GM18520 (cell line): Measurements from ENCODE around the gene NANOGP8.
"Not testable (repeated sequence)": the region's sequence is repeated elsewhere in the genome, so short reads cannot be mapped to it uniquely, and the experiment has no call there.

Experiments
- ATAC-seq: cut with Tn5 transposase; IDR thresholded peaks from one replicate; pipeline ENCODE4 v1.9.1; 2021; ENCODE audit not compliant: unreplicated experiment

NANOGP8 gene

GRCh38 chr15:35095941-35096340 lies 10.8 kb upstream of the NANOGP8 start:
- no peak for ATAC-seq

- no peak for ATAC-seq
Observed at GRCh38 chr15:35092846-35093245, 7.8 kb upstream of the NANOGP8 start.

GRCh38 chr15:35092311-35092710 lies 7.2 kb upstream of the NANOGP8 start:
- no peak for ATAC-seq

- ATAC-seq = no peak
Observed at GRCh38 chr15:35090104-35090807, 5.2 kb upstream of the NANOGP8 start.

GRCh38 chr15:35089551-35089950 lies 4.5 kb upstream of the NANOGP8 start:
- ATAC-seq = no peak

GRCh38 chr15:35088329-35088728 lies 3.2 kb upstream of the NANOGP8 start:
- ATAC-seq = no peak

- ATAC-seq = no peak
Observed at GRCh38 chr15:35087759-35088158, 2.7 kb upstream of the NANOGP8 start.

- ATAC-seq = not testable (repeated sequence)
Observed at GRCh38 chr15:35082371-35083348, 2.4 kb downstream of the NANOGP8 start.

GRCh38 chr15:35081626-35082365 lies 3.3 kb downstream of the NANOGP8 start:
- ATAC-seq = not testable (repeated sequence)

- ATAC-seq = no peak
Observed at GRCh38 chr15:35080226-35080625, 4.9 kb downstream of the NANOGP8 start.

GRCh38 chr15:35078221-35078915 lies 6.7 kb downstream of the NANOGP8 start:
- no peak for ATAC-seq

- no peak for ATAC-seq
Observed at GRCh38 chr15:35071106-35071505, 14.0 kb downstream of the NANOGP8 start.

GRCh38 chr15:35068846-35069475 lies 16.1 kb downstream of the NANOGP8 start:
- ATAC-seq = no peak

GRCh38 chr15:35067496-35068347 lies 17.4 kb downstream of the NANOGP8 start:
- ATAC-seq = no peak

GRCh38 chr15:35066094-35066493 lies 19.0 kb downstream of the NANOGP8 start:
- no peak for ATAC-seq

GRCh38 chr15:35064576-35065190 lies 20.4 kb downstream of the NANOGP8 start:
- ATAC-seq = no peak

GRCh38 chr15:35062738-35063099 lies 22.4 kb downstream of the NANOGP8 start:
- no peak for ATAC-seq

- no peak for ATAC-seq
Observed at GRCh38 chr15:35061825-35062737, 23.0 kb downstream of the NANOGP8 start.
